ENCODE data around the gene ACSM5. TPM values are rescaled to one million over a fixed set of nuclear protein-coding genes. Genes with fewer than 3 reads are reported as not detected.

The ACSM5 gene
- total and polyA plus RNA-seq, 4 donors = 4.2 to 240 (median 156) TPM

GRCh38 chr16:20385844-20386832 is 23.2 kb upstream of the ACSM5 start (continued):
- peak; percentile 70 for TF ChIP-seq REST (IDR thresholded peaks at IDR 0.05)
- peak; percentile 74 to 80 for TF ChIP-seq RAD21 (IDR thresholded peaks at IDR 0.05)
- no peak for TF ChIP-seq FOXA1 (IDR thresholded peaks at IDR 0.05)
- TF ChIP-seq SP1 (IDR thresholded peaks at IDR 0.05) = peak; percentile 93
- no peak for TF ChIP-seq TAF1 (conservative IDR thresholded peaks at IDR 0.05)
- TF ChIP-seq YY1 (IDR thresholded peaks at IDR 0.05) = peak; percentile 74

- TF ChIP-seq HNF4G (IDR thresholded peaks at IDR 0.05) (no peak), FOXA1 (IDR thresholded peaks at IDR 0.05) (no peak), ZBTB33 (IDR thresholded peaks at IDR 0.05) (no peak), JUND (IDR thresholded peaks at IDR 0.05) (no peak), REST (IDR thresholded peaks at IDR 0.05) (no peak), NR2F2 (IDR thresholded peaks at IDR 0.05) (no peak), TAF1 (conservative IDR thresholded peaks at IDR 0.05) (no peak), HNF4A (conservative IDR thresholded peaks at IDR 0.05) (no peak), SP1 (IDR thresholded peaks at IDR 0.05) (no peak), RXRA (IDR thresholded peaks at IDR 0.05) (no peak), RAD21 (IDR thresholded peaks at IDR 0.05) (no peak), YY1 (IDR thresholded peaks at IDR 0.05) (no peak), FOXA2 (IDR thresholded peaks at IDR 0.05) (no peak), ATF3 (IDR thresholded peaks at IDR 0.05) (no peak), MAX (IDR thresholded peaks at IDR 0.05) (no peak), EGR1 (IDR thresholded peaks at IDR 0.05; ENCODE audit: low read depth in 2 of 2) (no peak), CTCF (IDR thresholded peaks at IDR 0.05; ENCODE audit: low read depth, low read length, missing input control) (no peak), GABPA (IDR thresholded peaks at IDR 0.05 in 1 of 2, conservative IDR thresholded peaks at IDR 0.05 in 1 of 2) (no peak)
- Histone ChIP-seq H3K4me1 (ENCODE audit: control insufficient read depth in 4 of 4, insufficient read depth in 4 of 4, low read length in 3 of 4) (peaks cover 0 to 20% (median 13%) of the 10 kb centered on the region in 4 donors), H3K9me3 (ENCODE audit: control insufficient read depth in 4 of 4, low read length in 3 of 4) (no peaks in the 10 kb centered on the region), H3K27me3 (ENCODE audit: control insufficient read depth in 4 of 4, insufficient read depth in 4 of 4, low read length in 3 of 4) (no peaks in the 10 kb centered on the region), H3K9ac (ENCODE audit: low read depth in 1 of 2, low read length in 2 of 2) (no peak overlapping the region), H3K36me3 (ENCODE audit: control insufficient read depth in 4 of 4, insufficient read depth in 3 of 4, low read depth in 1 of 4, low read length in 3 of 4) (no peaks in the 10 kb centered on the region), H3K27ac (ENCODE audit: low read depth in 1 of 2, low read length in 2 of 2) (no peak overlapping the region), H3K4me3 (ENCODE audit: low read depth in 1 of 3, low read length in 3 of 3) (no peak overlapping the region)
- no peak for DNase-seq (ENCODE audit: low spot score)
- WGBS = 98% methylated on average over 3 of the region's 3 CpGs
Observed at GRCh38 chr16:20387978-20388377, 21.4 kb upstream of the ACSM5 start.
